Heart left ventricle (tissue), 13 donors: ENCODE results near the gene CROCC.

Source experiments
- CTCF ChIP-seq, 12 donors: fragments of 200-600 bp; sonication (generic) in 4 of 12; IDR thresholded peaks; one replicate each; pipeline versions ENCODE4 v1.5.0 to v1.8.0; 2018 to 2022; ENCODE audit warnings: antibody characterized with exemption in 12 of 12, mild to moderate bottlenecking in 5 of 12
- POLR2A ChIP-seq, 2 donors: fragments of 450-650 bp; IDR thresholded peaks; one replicate each; pipeline ENCODE4 v1.6.1; 2017; ENCODE audit warnings: antibody characterized with exemption in 2 of 2, mild to moderate bottlenecking in 2 of 2, moderate library complexity in 2 of 2
- donor health status: ischemic (EF 13 %, LVEDD 7.1; RV severe dilation, severe dysfunction).
- donor health status: DM: no; HTN: yes; CAD: no.
- donor health status: DM: no; HTN: no; CAD: no.
- donor health status: ischemic (EF 25% LVEDD 6.9; RV normal size, moderate dysfunction).
- donor health status: ischemic (EF 25% LVEDD 5.7; RV mildly dilated, moderate dysfunction).
- donor health status: ischemic (EF 35%, LVEDD 5.7; RV mildly dilated, moderate dysfunction).
- donor health status: nonischemic (EF 11% LVEDD 7.7; RV severe dilation, severe dysfunction).
- donor health status: DM: yes; HTN: yes; CAD: no.
- donor health status: PGD.
- donor health status: ischemic (EF 29% LVEDD 5.4; RV normal size, mild dysfunction).
- donor health status: nonischemic (EF 23%, LVEDD 6.1; RV moderate dilation, normal function).

- no peak for TF ChIP-seq CTCF (IDR thresholded peaks at IDR 0.05)
- peak in 1 of 2 donors; percentile 50 for TF ChIP-seq POLR2A (IDR thresholded peaks at IDR 0.05)
These were observed 89.9 kb downstream of the CROCC start, which contains the start of gene ATP13A2 for GRCh38 chr1:17011439-17012307.
